GM12878 (cell line): ENCODE results near the gene BBC3. TPM values are rescaled to one million over a fixed set of nuclear protein-coding genes. Genes with fewer than 3 reads are reported as not detected.

Experiments used
- ATAC-seq: fragments of 200-7000 bp; cut with Tn5 transposase; 3 replicates; pipeline ENCODE4 v1.9.1; 2020; ENCODE audit warnings: mild to moderate bottlenecking, moderate library complexity
- BruUV-seq: library from RNA; stranded (reverse); fragments of 400-500 nt; replicated peaks from 2 replicates; lab custom pipeline; 2021; lab: Mats Ljungman, UMichigan
- CTCF ChIA-PET: fragments of 300-600 bp; sonication (Branson Sonifier 250); formaldehyde crosslinking; extraction: SDS; loops from one replicate; lab custom pipeline; 2021; ENCODE audit warnings: inconsistent platforms; lab: Yijun Ruan, JAX
- POLR2A ChIA-PET: fragments of 350-600 bp; formaldehyde crosslinking; extraction: SDS; loops from one replicate; lab custom pipeline; 2021; ENCODE audit warnings: inconsistent platforms; lab: Charles Lee
- RAD21 ChIA-PET: fragments of 300-600 bp; sonication (Branson Sonifier 250); formaldehyde crosslinking; loops from one replicate; lab custom pipeline; 2023; ENCODE audit warnings: antibody characterized with exemption; ENCODE audit not compliant: unreplicated experiment; lab: Charles Lee
- SMC1A ChIA-PET: fragments of 300-600 bp; sonication (Branson Sonifier 250); formaldehyde crosslinking; loops from one replicate; lab custom pipeline; 2023; ENCODE audit not compliant: unreplicated experiment, uncharacterized antibody; lab: Charles Lee
- DNase-seq: peaks from one replicate; pipeline ENCODE4 v3.0.0-alpha.2; 2011; ENCODE audit warnings: low read depth, low spot score
- FAIRE-seq: peaks from 3 replicates; lab custom pipeline; 2011; peaks lifted over from hg19 to GRCh38; lab: Jason Lieb, UNC
- H2AFZ ChIP-seq: 2 replicates; pipeline ENCODE4 v1.6.0; 2011; ENCODE audit warnings: low read depth, low read length, control low read depth; ENCODE audit not compliant: control insufficient read depth
- H3K27ac ChIP-seq: 2 replicates; pipeline ENCODE4 v1.5.1; 2011; ENCODE audit warnings: control low read depth; ENCODE audit not compliant: control insufficient read depth, insufficient read depth
- H3K27me3 ChIP-seq, 2 experiments: replicated peaks in 1 of 2; 2 replicates each; pipeline versions ENCODE4 v1.6.0 to v1.6.1; 2011; ENCODE audit warnings: low read length in 1 of 2; ENCODE audit not compliant: control insufficient read depth in 2 of 2, insufficient read depth in 2 of 2
- H3K36me3 ChIP-seq, 2 experiments: 2 replicates each; pipeline ENCODE4 v1.5.1; 2011; ENCODE audit warnings: low read length in 1 of 2; ENCODE audit not compliant: control insufficient read depth in 2 of 2, insufficient read depth in 2 of 2
- H3K4me1 ChIP-seq: 2 replicates; pipeline ENCODE4 v1.6.1; 2011; ENCODE audit warnings: mild to moderate bottlenecking, low read length, moderate library complexity, mixed read lengths; ENCODE audit not compliant: control insufficient read depth, insufficient read depth
- H3K4me2 ChIP-seq: 2 replicates; pipeline ENCODE4 v1.6.0; 2011; ENCODE audit warnings: control low read depth; ENCODE audit not compliant: control insufficient read depth, insufficient read depth
- H3K4me3 ChIP-seq: fragments of 200-600 bp; sonication (generic); 2 replicates; pipeline ENCODE4 v1.5.1; 2016
- H3K79me2 ChIP-seq: 2 replicates; pipeline ENCODE4 v1.6.0; 2011; ENCODE audit warnings: low read length; ENCODE audit not compliant: control insufficient read depth, insufficient read depth
- H3K9ac ChIP-seq: 2 replicates; pipeline ENCODE4 v1.8.0; 2011; ENCODE audit warnings: low read length, control low read depth, mixed read lengths; ENCODE audit not compliant: control insufficient read depth, insufficient read depth
- H3K9me3 ChIP-seq: replicated peaks from 3 replicates; pipeline ENCODE4 v1.5.1; 2011; ENCODE audit warnings: mild to moderate bottlenecking, low read length; ENCODE audit not compliant: control insufficient read depth, insufficient read depth
- H4K20me1 ChIP-seq: 2 replicates; pipeline ENCODE4 v1.6.0; 2011; ENCODE audit not compliant: control insufficient read depth, insufficient read depth
- ATF7 ChIP-seq: fragments of 450-650 bp; IDR thresholded peaks from 2 replicates; pipeline ENCODE4 v1.6.1; 2016; ENCODE audit warnings: low read depth, mild to moderate bottlenecking
- BACH1 ChIP-seq: fragments of 450-650 bp; IDR thresholded peaks from 2 replicates; pipeline ENCODE4 v1.6.1; 2017; ENCODE audit warnings: mild to moderate bottlenecking, borderline replicate concordance
- BHLHE40 ChIP-seq, 2 experiments: fragments of 450-650 bp in 1 of 2; IDR thresholded peaks; 2 replicates each; pipeline ENCODE4 v1.6.1; 2011 to 2017; ENCODE audit warnings: low read depth in 2 of 2, borderline replicate concordance in 1 of 2, improper control_type of control experiment in 1 of 2, low read length in 1 of 2, mild to moderate bottlenecking in 1 of 2
- CHD2 ChIP-seq: IDR thresholded peaks from 2 replicates; pipeline ENCODE4 v1.6.1; 2011; ENCODE audit warnings: low read depth, low read length, improper control_type of control experiment, borderline replicate concordance
- DPF2 ChIP-seq: fragments of 450-650 bp; IDR thresholded peaks from 2 replicates; pipeline ENCODE4 v1.6.1; 2017; ENCODE audit warnings: mild to moderate bottlenecking
- EGR1 ChIP-seq, 2 experiments: IDR thresholded peaks; 1 replicate in 1 of 2; 2 replicates in 1 of 2; pipeline ENCODE4 v1.6.1; 2011 to 2012; ENCODE audit warnings: low read depth in 2 of 2, low read length in 2 of 2, borderline replicate concordance in 1 of 2, mild to moderate bottlenecking in 1 of 2, moderate library complexity in 1 of 2
- GATAD2B ChIP-seq: fragments of 450-650 bp; conservative IDR thresholded peaks from 2 replicates; pipeline ENCODE4 v1.6.1; 2017; ENCODE audit warnings: low read depth, mild to moderate bottlenecking, moderate library complexity
- IRF3 ChIP-seq: fragments of 450-650 bp; IDR thresholded peaks from 2 replicates; pipeline ENCODE4 v1.6.1; 2014; ENCODE audit warnings: mild to moderate bottlenecking
- LARP7 ChIP-seq: fragments of 450-650 bp; IDR thresholded peaks from 2 replicates; pipeline ENCODE4 v1.6.1; 2017; ENCODE audit warnings: mild to moderate bottlenecking
- MXI1 ChIP-seq: fragments of 150-350 bp; IDR thresholded peaks from 2 replicates; pipeline ENCODE4 v1.6.1; 2011; ENCODE audit warnings: low read depth, mild to moderate bottlenecking, inconsistent platforms, low read length, improper control_type of control experiment
- NFYA ChIP-seq: IDR thresholded peaks from 2 replicates; pipeline ENCODE4 v1.6.1; 2011; ENCODE audit warnings: low read depth, mild to moderate bottlenecking, low read length, improper control_type of control experiment, borderline replicate concordance
- PBX3 ChIP-seq: IDR thresholded peaks from 2 replicates; pipeline ENCODE4 v1.6.1; 2011; ENCODE audit warnings: mild to moderate bottlenecking, low read depth, low read length, moderate library complexity; ENCODE audit not compliant: insufficient replicate concordance
- PML ChIP-seq: IDR thresholded peaks from 2 replicates; pipeline ENCODE4 v1.6.1; 2012; ENCODE audit warnings: low read length, inconsistent platforms
- POLR2A ChIP-seq: IDR thresholded peaks from 2 replicates; pipeline ENCODE4 v1.6.1; 2011; ENCODE audit warnings: low read depth, mild to moderate bottlenecking, low read length
- POU2F2 ChIP-seq: IDR thresholded peaks from 3 replicates; pipeline ENCODE4 v1.6.1; 2011; ENCODE audit warnings: low read depth, mild to moderate bottlenecking, low read length, borderline replicate concordance
- SIN3A ChIP-seq: IDR thresholded peaks from 2 replicates; pipeline ENCODE4 v1.6.1; 2012; ENCODE audit warnings: low read depth, low read length, improper control_type of control experiment
- SP1 ChIP-seq: IDR thresholded peaks from one replicate; pipeline ENCODE4 v1.6.1; 2011; ENCODE audit warnings: low read depth, low read length
- TCF3 ChIP-seq: IDR thresholded peaks from 2 replicates; pipeline ENCODE4 v1.6.1; 2012; ENCODE audit warnings: low read depth, mild to moderate bottlenecking, low read length, borderline replicate concordance; ENCODE audit not compliant: insufficient read depth
- WGBS: methylation state at CpG from one replicate; pipeline ENCODE4 v1.1.6; 2016; ENCODE audit warnings: low lambda C conversion rate; ENCODE audit not compliant: insufficient replicate concordance, insufficient coverage; ENCODE audit errors: missing lambda C conversion rate; 5-methylcytosine and 5-hydroxymethylcytosine counted together
- in situ Hi-C: fragments of 300-500 bp; cut with MboI; formaldehyde crosslinking; loops from 9 replicates; pipeline ENCODE4 v1.14.3; 2018; ENCODE audit warnings: mixed read lengths
- intact Hi-C: fragments of 100-400 bp; cut with micrococcal nuclease; formaldehyde crosslinking; loops from one replicate; pipeline ENCODE4 v1.14.2; 2022; ENCODE audit not compliant: unreplicated experiment
- polyA plus RNA-seq, 11 experiments: library from polyadenylated mRNA; depleted of rRNA in 4 of 11; unstranded in 6 of 11; stranded (reverse) in 5 of 11; fragments of >200 nt; fragmentation: Nextera tagmentation in 4 of 11; fragmentation: Illumina TruSeq in 1 of 11; extraction: Ambion mirVana in 4 of 11; extraction: Trizol in 1 of 11; gene quantifications; 1 replicate in 1 of 11; 2 replicates in 10 of 11; pipeline versions ENCODE4 v1.2.1 to v1.2.3, GENCODE V29; 2011 to 2016; ENCODE audit warnings: inconsistent platforms in 2 of 11, missing spikeins in 2 of 11, low read depth in 1 of 11
- total RNA-seq, 4 experiments: library from RNA; depleted of rRNA in 3 of 4; stranded (reverse); fragments of >200 nt in 3 of 4; fragmentation: Illumina TruSeq in 1 of 4; extraction: Trizol in 1 of 4; gene quantifications; 2 replicates each; pipeline versions ENCODE4 v1.2.1 to v1.2.3, GENCODE V29; 2013 to 2021

Gene BBC3
- total and polyA plus RNA-seq, 10 of the 15 experiments (the other 5 are each of a cell fraction or from before 2014, with no cell fraction given) = 0.10 to 17.9 (median 7.5) TPM

GRCh38 chr19:47228168-47228936 lies 2.6 kb downstream of the BBC3 start:
- Histone ChIP-seq H3K9ac (peak overlapping the region; percentile 91), H3K79me2 (peaks cover 28% of the 10 kb centered on the region), H3K4me3 (peak overlapping the region; percentile 91), H4K20me1 (no peaks in the 10 kb centered on the region), H3K27ac (peak overlapping the region; percentile 78), H3K27me3 (no peaks in the 10 kb centered on the region), H3K9me3 (no peaks in the 10 kb centered on the region), H3K36me3 (peaks cover 0 to 6% of the 10 kb centered on the region in 2 experiments; a peak in 2 of 4 replicates), H3K4me2 (peak overlapping the region; percentile 57), H3K4me1 (peaks cover 50% of the 10 kb centered on the region), H2AFZ (peak overlapping the region; percentile 60; the same call in 1 of the 2 replicates)
- 1% methylated on average over 32 of the region's 50 CpGs for WGBS
- SMC1A ChIA-PET = interaction anchor here (0.6 to 1.8 kb wide), 3 partner anchors 16 to 262 kb away, joined by 3 to 4 read pairs (median 3); no protein-coding TSS in a partner anchor
- TF ChIP-seq DPF2 (peak; percentile 9; the same call in 1 of the 2 replicates), MXI1 (peak; percentile 69; the same call in 1 of the 2 replicates), NFYA (no peak), TCF3 (0 out of 2 replicates have a peak, but pooled peaks have one; percentile 15), IRF3 (no peak), ATF7 (peak; percentile 35; the same call in 1 of the 2 replicates), POLR2A (peak; percentile 56), POU2F2 (peak; percentile 70; the same call in 2 of the 3 replicates), BACH1 (peak; percentile 70), SIN3A (peak; percentile 48; the same call in 1 of the 2 replicates), CHD2 (0 out of 2 replicates have a peak, but pooled peaks have one; percentile 17), BHLHE40 (IDR thresholded peaks at IDR 0.05; ENCODE audit: borderline replicate concordance in 1 of 2, low read depth in 2 of 2, low read length in 1 of 2) (peak in 1 of 2 experiments; percentile 69; a peak in 2 of 4 replicates), PBX3 (no peak), LARP7 (peak; percentile 43; the same call in 1 of the 2 replicates), PML (no peak), GATAD2B (peak; percentile 48), SP1 (peak; percentile 53), EGR1 (IDR thresholded peaks at IDR 0.05; ENCODE audit: borderline replicate concordance in 1 of 2, low read depth in 2 of 2, low read length in 2 of 2) (peak in 1 of 2 experiments; percentile 47; a peak in 1 of 3 replicates)
- DNase-seq = no peak
- FAIRE-seq = no peak
- peak; percentile 47 for ATAC-seq
- RAD21 ChIA-PET = interaction anchor here (2.1 to 2.2 kb wide), 2 partner anchors 16 to 28 kb away, joined by 6 to 8 read pairs; partner anchors contain the start of gene CCDC9
- CTCF ChIA-PET = interaction anchor here (6.1 kb wide), 1 partner anchor 16 kb away, joined by 55 read pairs; no protein-coding TSS in a partner anchor
- intact Hi-C loops = loop anchor here (1.0 kb wide), 1 partner anchor 16 kb away; no protein-coding TSS in a partner anchor
- POLR2A ChIA-PET = interaction anchor here (1.1 to 3.5 kb wide), 3 partner anchors 17 to 42 kb away, joined by 3 to 36 read pairs (median 24); partner anchors contain the start of gene CCDC9
- in situ Hi-C loops = no loop called here
- BruUV-seq = no TSS peak
